GM10266 (cell line): ENCODE measurements around the gene MT1M.

Source experiments
- DNase-seq: peaks from one replicate; pipeline ENCODE4 v3.0.0; 2012; ENCODE audit errors: extremely low spot score
- CTCF ChIP-seq: IDR thresholded peaks from 2 replicates; pipeline ENCODE4 v1.5.1; 2012; ENCODE audit warnings: mild to moderate bottlenecking, low read depth; ENCODE audit not compliant: control insufficient read depth, insufficient read depth; ENCODE audit errors: missing control alignments

MT1M gene

GRCh38 chr16:56609463-56609921 lies 23.0 kb upstream of the MT1M start:
- DNase-seq, result peak; percentile 85

GRCh38 chr16:56610017-56610608 lies 22.3 kb upstream of the MT1M start:
- DNase-seq, result peak; percentile 50
- TF ChIP-seq CTCF, result peak; percentile 5

More at GRCh38 chr16:56609463-56609921, 23.0 kb upstream of the MT1M start:
- no peak for TF ChIP-seq CTCF

GRCh38 chr16:56610609-56611111 lies 21.8 kb upstream of the MT1M start:
- DNase-seq, result no peak

GRCh38 chr16:56611281-56611833 lies 21.1 kb upstream of the MT1M start:
- no peak for DNase-seq
- no peak for TF ChIP-seq CTCF

More at GRCh38 chr16:56610609-56611111, 21.8 kb upstream of the MT1M start:
- TF ChIP-seq CTCF, result no peak

- no peak for TF ChIP-seq CTCF
- no peak for DNase-seq
Measured at GRCh38 chr16:56613706-56614105, 18.8 kb upstream of the MT1M start.

GRCh38 chr16:56614549-56614991 lies 17.9 kb upstream of the MT1M start:
- DNase-seq, result no peak
- TF ChIP-seq CTCF, result no peak

GRCh38 chr16:56615353-56615752 lies 17.1 kb upstream of the MT1M start:
- TF ChIP-seq CTCF, result no peak
- DNase-seq, result no peak
